Ishikawa (cell line): ENCODE results near the gene OTUB2.

Source experiments
- CEBPB ChIP-seq: IDR thresholded peaks from 2 replicates; pipeline ENCODE4 v1.6.1; 2012
- CREB1 ChIP-seq: IDR thresholded peaks from 2 replicates; pipeline ENCODE4 v1.6.1; 2012; ENCODE audit warnings: low read depth
- EGR1 ChIP-seq: IDR thresholded peaks from 2 replicates; pipeline ENCODE4 v1.6.1; 2012
- EP300 ChIP-seq: IDR thresholded peaks from 2 replicates; pipeline ENCODE4 v1.6.1; 2012; ENCODE audit warnings: borderline replicate concordance
- FOXM1 ChIP-seq: IDR thresholded peaks from 2 replicates; pipeline ENCODE4 v1.6.1; 2012; ENCODE audit warnings: low read depth, borderline replicate concordance
- NFIC ChIP-seq: IDR thresholded peaks from 2 replicates; pipeline ENCODE4 v1.6.1; 2012
- RAD21 ChIP-seq: IDR thresholded peaks from 2 replicates; pipeline ENCODE4 v1.6.1; 2012; ENCODE audit warnings: low read depth
- TAF1 ChIP-seq: IDR thresholded peaks from 2 replicates; pipeline ENCODE4 v1.6.1; 2012; ENCODE audit warnings: low read depth, mild to moderate bottlenecking
- TCF12 ChIP-seq: IDR thresholded peaks from 2 replicates; pipeline ENCODE4 v1.6.1; 2012; ENCODE audit warnings: low read depth
- TEAD4 ChIP-seq: IDR thresholded peaks from 2 replicates; pipeline ENCODE4 v1.6.1; 2012
- USF1 ChIP-seq: IDR thresholded peaks from 2 replicates; pipeline ENCODE4 v1.6.1; 2012
- YY1 ChIP-seq: IDR thresholded peaks from 2 replicates; pipeline ENCODE4 v1.6.1; 2012; ENCODE audit warnings: low read depth
- ZBTB7A ChIP-seq: IDR thresholded peaks from 2 replicates; pipeline ENCODE4 v1.6.1; 2012; ENCODE audit warnings: low read depth
- TF ChIP-seq, protein P1 (sequence below): IDR thresholded peaks from 2 replicates; pipeline ENCODE4 v1.6.1; 2012; ENCODE audit warnings: low read depth, mild to moderate bottlenecking
- TF ChIP-seq, protein P2 (sequence below): IDR thresholded peaks from 2 replicates; pipeline ENCODE4 v1.6.1; 2012

OTUB2 gene

DNA sequence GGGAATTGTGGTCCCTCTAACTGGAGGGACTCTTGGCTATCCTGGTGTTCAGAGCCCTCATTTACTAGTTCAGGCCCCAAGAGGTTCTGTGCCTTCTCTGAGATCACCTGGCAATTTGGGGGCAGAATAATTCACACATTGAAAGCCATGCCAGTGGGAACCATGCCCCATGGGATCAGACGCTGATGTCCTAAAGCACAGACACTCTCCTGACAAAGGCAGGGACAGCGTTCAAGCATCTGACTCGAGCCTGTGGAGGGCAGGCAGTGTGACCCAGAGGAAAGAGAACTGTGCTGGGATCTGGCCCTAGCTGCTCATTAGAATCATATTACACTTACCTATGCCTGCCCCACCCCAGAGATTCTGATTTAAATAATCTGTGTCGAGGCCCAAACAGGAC lies 47.4 kb upstream of the OTUB2 start:
- TF ChIP-seq, protein P1, sequence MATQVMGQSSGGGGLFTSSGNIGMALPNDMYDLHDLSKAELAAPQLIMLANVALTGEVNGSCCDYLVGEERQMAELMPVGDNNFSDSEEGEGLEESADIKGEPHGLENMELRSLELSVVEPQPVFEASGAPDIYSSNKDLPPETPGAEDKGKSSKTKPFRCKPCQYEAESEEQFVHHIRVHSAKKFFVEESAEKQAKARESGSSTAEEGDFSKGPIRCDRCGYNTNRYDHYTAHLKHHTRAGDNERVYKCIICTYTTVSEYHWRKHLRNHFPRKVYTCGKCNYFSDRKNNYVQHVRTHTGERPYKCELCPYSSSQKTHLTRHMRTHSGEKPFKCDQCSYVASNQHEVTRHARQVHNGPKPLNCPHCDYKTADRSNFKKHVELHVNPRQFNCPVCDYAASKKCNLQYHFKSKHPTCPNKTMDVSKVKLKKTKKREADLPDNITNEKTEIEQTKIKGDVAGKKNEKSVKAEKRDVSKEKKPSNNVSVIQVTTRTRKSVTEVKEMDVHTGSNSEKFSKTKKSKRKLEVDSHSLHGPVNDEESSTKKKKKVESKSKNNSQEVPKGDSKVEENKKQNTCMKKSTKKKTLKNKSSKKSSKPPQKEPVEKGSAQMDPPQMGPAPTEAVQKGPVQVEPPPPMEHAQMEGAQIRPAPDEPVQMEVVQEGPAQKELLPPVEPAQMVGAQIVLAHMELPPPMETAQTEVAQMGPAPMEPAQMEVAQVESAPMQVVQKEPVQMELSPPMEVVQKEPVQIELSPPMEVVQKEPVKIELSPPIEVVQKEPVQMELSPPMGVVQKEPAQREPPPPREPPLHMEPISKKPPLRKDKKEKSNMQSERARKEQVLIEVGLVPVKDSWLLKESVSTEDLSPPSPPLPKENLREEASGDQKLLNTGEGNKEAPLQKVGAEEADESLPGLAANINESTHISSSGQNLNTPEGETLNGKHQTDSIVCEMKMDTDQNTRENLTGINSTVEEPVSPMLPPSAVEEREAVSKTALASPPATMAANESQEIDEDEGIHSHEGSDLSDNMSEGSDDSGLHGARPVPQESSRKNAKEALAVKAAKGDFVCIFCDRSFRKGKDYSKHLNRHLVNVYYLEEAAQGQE, result no peak
- no peak for TF ChIP-seq USF1
- TF ChIP-seq CREB1, result no peak
- TF ChIP-seq ZBTB7A, result no peak

DNA sequence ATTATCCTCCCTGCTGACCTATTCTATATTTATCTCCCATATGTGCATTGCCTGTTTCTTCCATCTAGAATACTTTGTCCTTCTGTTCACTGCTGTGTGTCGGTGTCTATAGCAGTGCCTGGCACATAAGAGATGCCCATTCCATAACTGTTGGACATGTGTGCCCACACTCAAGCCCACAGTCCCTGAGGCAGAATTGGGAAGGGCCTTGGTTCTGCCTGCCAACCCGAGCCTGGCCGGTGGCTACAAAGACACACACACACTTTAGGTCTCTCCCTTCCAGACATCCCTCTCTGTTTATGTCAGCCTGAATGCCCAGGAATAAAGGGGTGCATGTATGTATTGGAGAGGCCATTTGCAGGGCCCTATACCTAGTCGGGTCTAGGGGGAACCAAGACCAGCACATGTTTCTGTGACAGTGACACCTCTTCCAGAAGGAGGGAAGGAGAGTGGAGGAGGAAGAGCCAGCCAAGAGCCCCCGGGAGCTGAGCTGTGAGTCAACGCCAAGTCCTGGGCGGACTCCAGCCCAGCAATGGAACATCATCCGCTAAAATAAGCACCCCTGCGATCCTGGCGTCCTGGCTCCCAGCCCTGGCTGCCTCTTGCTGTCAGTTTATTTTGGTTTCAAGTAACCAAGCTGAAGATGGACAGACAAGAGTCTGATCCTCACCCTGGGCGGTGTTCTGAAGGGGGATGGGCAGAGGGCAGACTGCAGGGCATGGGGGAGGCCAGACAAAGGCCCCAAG lies 45.5 kb upstream of the OTUB2 start:
- TF ChIP-seq EGR1 (no peak), TAF1 (no peak), TEAD4 (no peak), ZBTB7A (no peak), RAD21 (no peak), USF1 (no peak)
- TF ChIP-seq, protein P1, result no peak

DNA sequence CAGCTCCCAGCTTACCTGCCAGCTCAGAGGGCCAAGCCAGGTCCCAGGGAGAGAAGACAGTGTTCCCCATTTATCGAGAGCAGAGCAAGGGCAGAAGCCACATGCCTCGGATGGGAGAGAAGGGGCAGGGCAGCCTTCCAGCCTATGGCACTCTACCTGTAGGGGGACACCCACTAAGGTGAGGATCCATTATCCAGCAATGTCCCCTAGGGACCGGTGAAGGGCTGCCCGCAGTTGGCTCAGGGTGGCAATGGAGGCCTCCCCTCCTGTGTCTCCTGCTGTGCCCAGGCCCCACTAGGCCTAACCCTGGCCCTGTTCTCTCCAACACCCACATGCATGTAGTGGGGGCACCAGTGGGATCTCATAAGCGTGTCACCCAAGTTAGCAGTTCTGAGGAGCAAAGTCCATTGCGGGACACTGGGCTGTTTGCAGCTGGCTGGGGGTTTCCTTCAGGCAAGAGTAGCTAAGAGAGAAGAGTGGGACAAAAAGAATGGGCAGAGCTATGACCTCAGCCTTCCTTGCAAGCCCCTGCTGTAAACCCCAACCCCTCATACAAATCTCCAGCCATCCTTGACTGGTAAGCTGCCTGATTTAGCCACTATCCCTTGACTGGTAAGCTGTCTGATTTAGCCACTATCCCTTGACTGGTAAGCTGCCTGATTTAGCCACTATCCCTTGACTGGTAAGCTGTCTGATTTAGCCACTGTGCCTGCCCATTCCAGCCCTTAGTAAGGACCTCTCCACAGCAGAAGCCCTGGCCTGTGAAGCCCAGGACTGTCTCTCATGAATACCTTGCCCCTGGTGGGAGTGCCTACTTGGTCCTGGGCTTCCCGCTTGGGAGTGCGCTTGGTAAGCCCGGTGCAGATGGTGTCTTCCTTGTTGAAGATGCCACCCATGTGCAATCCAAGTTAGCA lies 44.6 kb upstream of the OTUB2 start:
- TF ChIP-seq FOXM1, result no peak
- no peak for TF ChIP-seq NFIC
- no peak for TF ChIP-seq USF1
- no peak for TF ChIP-seq TEAD4
- no peak for TF ChIP-seq EGR1
- TF ChIP-seq YY1, result no peak
- TF ChIP-seq, protein P2, sequence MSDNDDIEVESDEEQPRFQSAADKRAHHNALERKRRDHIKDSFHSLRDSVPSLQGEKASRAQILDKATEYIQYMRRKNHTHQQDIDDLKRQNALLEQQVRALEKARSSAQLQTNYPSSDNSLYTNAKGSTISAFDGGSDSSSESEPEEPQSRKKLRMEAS, result no peak
- no peak for TF ChIP-seq ZBTB7A
- TF ChIP-seq CEBPB, result no peak
- no peak for TF ChIP-seq TAF1
- no peak for TF ChIP-seq EP300
- TF ChIP-seq RAD21, result no peak
- TF ChIP-seq, protein P1, result no peak
- TF ChIP-seq TCF12, result no peak
- no peak for TF ChIP-seq CREB1

GRCh38 chr14:93982230-93983007 lies 43.7 kb upstream of the OTUB2 start:
- no peak for TF ChIP-seq CREB1
- no peak for TF ChIP-seq TCF12
- TF ChIP-seq TEAD4, result no peak
- TF ChIP-seq FOXM1, result no peak
- TF ChIP-seq EGR1, result no peak
- TF ChIP-seq NFIC, result no peak
- no peak for TF ChIP-seq ZBTB7A
- TF ChIP-seq EP300, result no peak
- no peak for TF ChIP-seq CEBPB
- TF ChIP-seq YY1, result no peak
- TF ChIP-seq USF1, result no peak
